ENCODE results near the gene AHRR. TPM values are rescaled to one million over a fixed set of nuclear protein-coding genes. Genes with fewer than 3 reads are reported as not detected.
"Not testable (repeated sequence)": the region's sequence is repeated elsewhere in the genome, so short reads cannot be mapped to it uniquely, and the experiment has no call there.

AHRR gene
- total RNA-seq, 1 experiment from 2014 or later, result 3.0 TPM

- not testable (repeated sequence) for DNase-seq (ENCODE audit: low spot score)
Observed at GRCh38 chr5:414991-415927, 93.7 kb downstream of the AHRR start.

- no peak for DNase-seq (ENCODE audit: low spot score)
Observed at GRCh38 chr5:415928-416635, 94.6 kb downstream of the AHRR start.

GRCh38 chr5:416636-416960 lies 95.1 kb downstream of the AHRR start:
- no peak for DNase-seq (ENCODE audit: low spot score)

- no peak for DNase-seq (ENCODE audit: low spot score)
Observed at GRCh38 chr5:417301-418161, 96.0 kb downstream of the AHRR start.

GRCh38 chr5:418162-419121 lies 96.9 kb downstream of the AHRR start:
- DNase-seq (ENCODE audit: low spot score), result no peak

- no peak for DNase-seq (ENCODE audit: low spot score)
Observed at GRCh38 chr5:419970-420369, 98.5 kb downstream of the AHRR start.

- no peak for DNase-seq (ENCODE audit: low spot score)
Observed at GRCh38 chr5:420632-421286, 99.2 kb downstream of the AHRR start.

- no peak for DNase-seq (ENCODE audit: low spot score)
Observed at GRCh38 chr5:421287-421880, 99.9 kb downstream of the AHRR start.

- no peak for DNase-seq (ENCODE audit: low spot score)
Observed at GRCh38 chr5:421901-422300, 100.4 kb downstream of the AHRR start.

- no peak for DNase-seq (ENCODE audit: low spot score)
Observed at GRCh38 chr5:422323-423232, 101.1 kb downstream of the AHRR start.

- DNase-seq (ENCODE audit: low spot score), result no peak
Observed at GRCh38 chr5:423233-423565, 101.7 kb downstream of the AHRR start.

- DNase-seq (ENCODE audit: low spot score), result no peak
Observed at GRCh38 chr5:423626-424261, 102.2 kb downstream of the AHRR start.

- no peak for DNase-seq (ENCODE audit: low spot score)
Observed at GRCh38 chr5:424301-425110, 103.0 kb downstream of the AHRR start.

- peak; percentile 45 for DNase-seq (ENCODE audit: low spot score)
Observed at GRCh38 chr5:425714-426113, 104.2 kb downstream of the AHRR start.

GRCh38 chr5:426392-426976 lies 105.0 kb downstream of the AHRR start:
- DNase-seq (ENCODE audit: low spot score), result no peak

GRCh38 chr5:427415-428087 lies 106.0 kb downstream of the AHRR start:
- no peak for DNase-seq (ENCODE audit: low spot score)

GRCh38 chr5:428219-428618 lies 106.7 kb downstream of the AHRR start:
- no peak for DNase-seq (ENCODE audit: low spot score)
